Erythroblast (primary cell): ENCODE results near the gene NRG3.

Experiments
- GATA1 ChIP-seq: IDR thresholded peaks from 2 replicates; pipeline ENCODE4 v1.6.1; 2011; ENCODE audit warnings: low read depth, mild to moderate bottlenecking, control low read depth, low read length, moderate library complexity
- POLR2A ChIP-seq: IDR thresholded peaks from 2 replicates; pipeline ENCODE4 v1.6.1; 2011; ENCODE audit warnings: mild to moderate bottlenecking, low read length

- no peak for TF ChIP-seq POLR2A
- no peak for TF ChIP-seq GATA1
These were observed 84.0 kb downstream of the NRG3 start for GRCh38 chr10:81959016-81959415.
